Fibroblast of skin of abdomen (primary cell): Measurements from ENCODE around the gene SPINT1.

Experiments used
- DNase-seq: peaks from one replicate; pipeline ENCODE4 v3.0.0-alpha.2; 2013

SPINT1 gene

DNA sequence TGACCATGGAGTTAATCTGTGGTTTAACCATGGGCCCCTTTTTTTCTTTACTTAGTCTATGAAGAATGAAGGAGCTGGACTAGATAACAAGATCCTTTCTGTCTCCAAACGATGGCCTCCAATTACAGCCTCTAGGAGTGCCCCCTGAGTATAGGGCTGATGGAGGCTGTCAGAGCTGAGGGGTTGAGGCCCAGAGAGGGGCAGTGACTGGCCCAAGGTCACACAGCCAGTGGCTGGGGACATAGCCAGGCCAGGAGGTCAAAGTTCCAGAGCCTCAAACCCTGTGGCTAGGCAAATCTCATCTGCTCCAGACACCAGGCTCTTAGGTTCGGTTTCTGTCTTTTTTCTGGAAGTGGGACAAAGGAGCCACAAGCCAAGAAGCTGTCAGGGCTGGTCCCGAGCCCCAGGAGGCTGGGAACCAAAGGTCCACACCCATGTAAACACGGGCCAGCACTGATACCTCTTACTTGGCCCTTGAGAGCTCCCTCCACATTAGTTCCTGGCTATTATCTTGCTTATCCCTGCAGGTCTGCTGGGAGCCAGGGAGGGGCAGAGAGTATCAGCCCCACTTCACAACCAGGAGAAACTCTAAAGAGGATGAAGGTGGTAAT, 19.9 kb downstream of the SPINT1 start:
- no peak for DNase-seq

DNA sequence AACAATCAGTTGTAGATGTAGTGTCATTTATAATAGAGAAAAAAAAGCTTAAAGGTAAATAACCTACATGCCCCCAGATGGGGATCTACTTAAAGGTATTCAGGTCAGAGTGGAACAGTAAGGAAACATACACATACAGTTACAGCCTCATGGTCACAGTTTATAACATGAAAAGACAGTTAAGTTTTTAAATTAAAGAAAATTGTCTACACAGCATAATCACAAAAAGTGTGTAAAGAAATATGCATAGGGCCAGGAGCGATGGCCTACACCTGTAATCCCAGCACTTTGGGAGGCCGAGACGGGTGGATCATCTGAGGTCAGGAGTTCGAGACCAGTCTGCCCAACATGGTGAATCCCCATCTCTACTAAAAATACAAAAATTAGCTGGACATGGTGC, 23.4 kb downstream of the SPINT1 start:
- DNase-seq = no peak

DNA sequence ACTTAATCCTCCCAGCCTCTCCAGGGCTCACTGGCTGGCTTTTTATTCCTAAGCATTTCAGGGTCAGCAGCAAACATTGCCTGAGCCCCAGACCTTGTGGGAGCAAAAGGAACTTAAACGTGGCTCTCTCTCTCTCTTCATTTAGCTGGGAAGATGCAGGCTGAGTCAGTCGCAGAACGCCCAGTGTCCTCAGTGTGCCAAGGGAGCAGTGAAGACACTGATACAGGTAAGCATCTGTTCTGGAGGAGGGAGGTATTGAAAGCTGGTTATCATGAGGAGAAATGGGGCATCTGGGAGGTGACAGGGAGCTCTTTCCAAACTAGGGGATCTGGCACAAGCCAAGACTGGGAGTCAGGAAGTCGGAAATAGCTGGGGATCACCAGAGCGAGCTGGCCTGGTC, 25.8 kb downstream of the SPINT1 start:
- DNase-seq = no peak

DNA sequence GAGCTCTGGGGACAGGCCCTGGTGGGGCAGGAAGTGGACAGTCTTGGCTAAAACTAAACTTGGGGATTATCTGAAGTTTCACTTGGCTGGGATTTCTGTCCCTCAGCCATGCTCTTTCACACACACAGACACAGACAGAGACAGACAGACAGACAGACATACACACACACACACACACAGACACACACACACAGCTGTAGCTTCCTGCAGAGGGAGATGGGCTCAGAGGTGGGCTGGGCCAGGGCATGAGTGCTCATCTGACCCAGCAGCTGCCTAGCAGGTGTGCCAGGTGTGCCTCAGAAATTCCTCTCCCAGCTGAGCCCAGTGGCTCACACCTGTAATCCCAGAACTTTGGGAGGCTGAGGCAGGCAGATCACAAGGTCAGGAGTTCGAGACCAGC, 26.9 kb downstream of the SPINT1 start:
- no peak for DNase-seq

DNA sequence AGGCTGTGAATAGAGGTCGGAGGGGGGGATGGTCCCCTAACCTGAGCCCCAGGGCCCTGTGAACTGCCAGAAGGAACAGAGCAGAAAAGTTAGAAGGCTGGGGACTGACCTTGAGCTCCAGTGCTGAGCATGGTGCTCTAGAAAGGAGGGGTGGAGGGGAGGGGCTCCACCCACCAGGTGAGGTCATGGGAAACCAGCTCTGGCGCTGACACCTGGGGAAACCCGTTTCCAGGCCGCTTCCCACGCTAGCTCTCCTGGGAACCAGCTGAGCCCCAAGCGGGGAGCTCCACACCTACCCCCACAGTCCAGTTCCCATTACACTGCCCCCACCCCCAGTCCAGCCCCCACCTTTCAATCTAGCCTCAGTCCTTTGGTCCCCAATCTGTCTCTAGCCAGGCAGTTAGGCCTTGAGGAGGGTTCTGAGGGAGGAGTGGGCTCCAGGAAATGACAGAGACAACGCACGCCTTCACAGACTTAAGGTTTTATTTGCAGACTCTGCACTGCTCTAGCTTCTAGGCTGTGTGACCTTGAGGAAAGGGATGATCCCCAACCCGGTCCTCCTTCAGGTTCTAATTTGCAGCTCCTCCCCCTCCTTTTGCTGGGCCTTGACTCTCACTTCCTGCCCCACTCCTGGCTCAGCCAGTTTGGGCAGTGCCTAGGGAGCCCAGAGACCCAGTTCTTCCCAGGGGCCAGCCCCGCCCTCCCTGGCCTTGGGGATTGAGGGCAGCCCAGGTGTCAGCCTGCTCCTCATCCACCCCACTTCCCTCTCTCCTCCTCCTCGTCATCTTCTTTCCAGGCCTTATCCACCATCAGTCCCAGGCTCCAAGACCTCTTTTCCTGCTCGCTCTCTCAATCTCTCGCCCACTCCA, 28.1 kb downstream of the SPINT1 start:
- DNase-seq = no peak

DNA sequence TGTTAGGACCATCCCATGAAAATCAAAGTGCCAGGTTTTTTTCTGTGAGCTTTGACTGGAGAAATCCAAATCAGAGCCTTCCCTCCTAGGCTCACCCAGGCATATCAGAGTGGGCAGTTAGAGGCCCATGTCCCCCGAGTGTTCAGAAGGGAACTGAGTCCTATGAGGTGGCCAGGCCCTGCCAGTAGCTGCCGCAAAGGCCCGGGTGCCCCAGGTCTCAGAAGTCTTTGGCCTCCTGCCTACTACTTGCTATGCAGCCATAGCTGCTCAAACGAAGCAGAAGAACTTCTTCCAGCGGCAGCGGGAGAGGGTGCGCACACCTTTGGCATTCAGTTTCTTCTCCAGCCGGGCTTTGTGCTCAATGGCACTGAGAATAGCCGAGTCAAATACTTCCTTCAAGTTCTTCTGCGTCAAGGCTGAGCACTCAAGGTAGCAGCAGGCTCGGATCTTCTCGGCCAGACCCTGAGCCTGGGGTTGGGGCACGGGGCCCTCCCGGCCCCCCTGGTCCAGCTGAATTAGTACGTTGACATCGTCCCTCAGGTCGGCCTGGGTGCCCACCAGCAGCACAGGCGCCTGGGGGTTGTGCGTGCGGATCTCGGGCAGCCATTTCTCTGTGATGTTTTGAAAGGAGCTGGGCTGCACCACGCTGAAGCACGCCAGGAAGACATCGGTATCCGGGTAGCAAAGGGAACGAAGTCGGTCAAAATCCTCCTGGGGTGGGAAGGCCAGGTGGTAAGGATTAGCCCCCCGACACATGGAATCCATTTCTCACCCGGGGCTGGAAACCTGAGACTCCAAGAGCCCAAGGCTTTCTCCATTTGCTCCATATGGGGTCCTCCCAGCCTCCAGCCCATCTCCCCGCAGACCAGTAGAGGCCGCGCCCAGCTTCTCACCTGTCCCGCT, 29.2 kb downstream of the SPINT1 start:
- DNase-seq = no peak

DNA sequence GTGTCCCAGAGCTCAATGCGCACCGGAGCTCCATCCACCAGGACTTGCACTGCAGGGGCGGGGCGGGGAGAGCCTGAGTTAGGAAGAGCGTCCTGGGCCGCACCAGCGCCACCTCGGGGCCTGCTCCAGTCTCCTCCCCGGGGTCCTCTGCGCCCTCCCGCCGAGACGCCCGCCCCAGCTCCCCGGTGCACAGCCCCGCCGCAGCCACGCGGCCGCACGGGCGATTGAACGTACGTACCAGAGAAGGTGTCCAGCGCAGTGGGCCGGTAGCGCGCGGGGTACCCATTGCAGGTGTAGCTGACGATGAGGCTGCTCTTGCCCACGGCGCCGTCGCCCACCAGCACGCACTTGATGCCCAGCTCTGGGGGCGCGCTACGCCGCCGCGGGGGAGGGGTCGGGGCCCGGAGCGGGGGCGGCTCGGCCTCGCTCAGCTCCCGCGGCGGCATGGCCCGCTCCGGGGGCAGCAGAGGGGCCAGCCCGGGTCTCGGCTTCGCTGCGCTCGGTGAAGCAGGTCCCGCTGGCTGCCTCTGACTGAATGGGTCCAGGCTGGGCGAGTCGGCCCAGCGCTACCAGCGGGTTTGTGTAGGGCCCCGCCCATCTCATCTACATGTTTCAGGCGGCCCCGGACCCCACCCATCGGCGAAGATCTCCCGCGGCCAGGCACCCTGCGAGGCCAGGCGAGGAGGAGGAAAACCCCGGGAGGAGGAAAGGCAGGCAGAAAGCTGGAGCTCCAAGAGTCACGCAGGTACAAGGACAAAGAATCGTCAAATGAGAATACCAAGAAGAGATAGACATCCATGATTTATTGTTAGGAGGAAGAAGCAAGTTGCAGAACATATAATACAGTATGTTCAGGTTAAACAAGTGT, 30.1 kb downstream of the SPINT1 start, which contains the start of gene RHOV:
TSS of gene RHOV (minus strand) at position 541 of the 868 bp plus-strand sequence. CDS start at position 446, 95 bp downstream.
- peak; percentile 36 for DNase-seq

DNA sequence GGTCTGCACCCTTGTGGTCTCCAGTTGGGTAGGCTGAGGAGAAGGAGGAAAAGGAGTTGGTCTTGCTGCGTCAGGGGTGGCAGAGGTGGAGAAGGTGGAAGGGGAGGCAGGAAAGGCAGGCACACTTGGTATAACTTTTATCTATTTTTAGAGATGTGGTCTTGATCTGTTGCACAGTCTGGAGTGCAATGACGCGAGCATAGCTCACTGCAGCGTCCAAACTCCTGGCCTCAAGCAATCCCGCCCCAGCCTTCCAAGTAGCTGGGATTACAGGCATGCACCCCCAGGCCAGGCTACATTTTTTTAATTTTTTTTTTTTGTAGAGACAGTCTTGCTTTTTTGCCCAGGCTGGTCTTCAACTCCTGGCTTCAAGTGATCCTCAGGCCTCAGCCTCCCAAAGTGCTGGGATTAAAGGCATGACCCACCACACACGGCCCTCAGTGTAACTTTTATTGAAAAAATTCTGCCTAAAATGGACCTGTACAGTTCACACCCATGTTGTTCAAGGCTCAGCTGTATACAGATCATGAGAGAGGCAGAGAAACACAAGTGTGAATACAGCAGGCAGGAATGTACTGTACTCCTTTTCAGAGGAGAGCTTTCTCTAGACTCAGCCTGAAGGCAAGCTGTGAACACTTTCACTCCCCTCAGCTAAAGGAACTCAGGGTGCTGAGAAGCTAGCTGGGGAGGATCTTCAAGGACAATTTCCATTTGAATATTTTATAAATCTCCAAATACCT, 32.3 kb downstream of the SPINT1 start:
- no peak for DNase-seq

DNA sequence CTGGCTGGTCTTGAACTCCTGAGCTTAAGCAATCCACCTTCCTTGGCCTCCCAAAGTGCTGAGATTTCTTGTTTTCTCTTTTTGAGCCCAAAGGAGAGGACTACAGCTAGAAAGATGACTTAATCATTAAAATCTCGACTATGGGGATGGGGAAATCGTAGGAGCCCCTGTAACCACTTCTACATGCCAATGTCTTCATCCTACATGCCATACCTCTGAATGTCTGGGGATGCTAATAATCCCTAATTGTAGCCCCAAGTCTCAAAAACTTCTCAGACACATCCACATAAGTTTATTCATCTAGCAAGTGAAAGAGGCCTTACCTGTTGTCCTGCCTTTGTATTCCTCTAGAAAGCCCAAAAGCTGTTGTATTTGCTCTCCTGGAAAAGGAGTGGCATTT, 33.8 kb downstream of the SPINT1 start:
- peak; percentile 17 for DNase-seq

DNA sequence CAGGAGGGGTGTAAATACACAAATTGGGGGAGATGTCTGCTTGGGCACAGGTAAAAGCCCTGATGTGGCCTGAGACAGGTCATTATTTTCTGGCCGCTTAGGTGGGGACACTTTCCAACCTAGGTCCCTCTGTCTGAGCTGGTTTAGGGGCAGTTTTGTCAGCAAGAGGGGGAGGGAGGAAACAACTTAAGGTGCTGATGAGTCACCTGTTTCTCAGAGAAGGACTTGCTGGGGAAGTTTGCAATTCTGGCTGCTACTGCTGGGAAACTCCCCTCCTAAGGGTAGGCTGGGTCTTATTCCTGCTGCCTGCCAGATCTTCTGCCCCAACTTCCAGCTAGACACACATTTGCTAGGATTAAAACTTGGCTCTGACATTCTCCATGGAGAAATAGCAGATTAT, 34.9 kb downstream of the SPINT1 start:
- no peak for DNase-seq

DNA sequence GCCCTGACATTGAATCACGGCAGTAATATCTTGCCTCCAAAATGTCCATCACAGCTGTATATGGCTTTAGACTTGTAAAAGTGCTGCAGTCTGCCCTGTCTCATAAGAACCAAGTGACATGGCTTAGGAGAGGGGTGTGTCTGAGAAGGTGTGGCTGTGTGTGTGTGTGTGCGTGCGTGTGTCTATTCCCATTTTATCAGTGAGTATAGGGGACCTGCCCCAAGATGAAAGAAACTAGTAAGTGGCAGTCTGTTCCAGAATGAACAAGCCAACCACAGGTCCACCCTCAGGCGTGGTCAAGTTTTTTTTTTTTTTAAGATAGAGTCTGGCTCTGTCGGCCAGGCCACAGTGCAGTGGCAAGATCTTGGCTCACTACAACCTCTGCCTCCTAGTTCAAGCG, 35.8 kb downstream of the SPINT1 start:
- DNase-seq = no peak

DNA sequence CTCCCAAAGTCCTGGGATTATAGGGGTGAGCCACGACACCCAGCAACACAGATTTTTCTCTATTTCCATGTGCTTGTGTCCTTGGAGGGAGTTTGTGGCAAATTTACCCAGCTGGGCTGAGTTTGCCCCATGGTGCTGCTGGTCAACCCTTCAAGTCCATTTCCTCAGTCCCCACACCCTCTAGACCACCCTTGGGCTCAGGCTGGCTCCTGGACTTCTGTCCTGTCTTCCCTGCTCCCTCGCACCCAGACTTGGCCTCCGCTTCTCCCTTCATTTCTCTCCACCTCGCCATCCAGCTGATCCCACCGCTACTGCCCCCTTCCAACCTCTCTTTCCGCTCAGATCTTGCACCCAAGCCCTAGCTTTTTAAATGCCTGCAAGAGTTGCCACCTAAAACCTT, 37.5 kb downstream of the SPINT1 start:
- DNase-seq = no peak

DNA sequence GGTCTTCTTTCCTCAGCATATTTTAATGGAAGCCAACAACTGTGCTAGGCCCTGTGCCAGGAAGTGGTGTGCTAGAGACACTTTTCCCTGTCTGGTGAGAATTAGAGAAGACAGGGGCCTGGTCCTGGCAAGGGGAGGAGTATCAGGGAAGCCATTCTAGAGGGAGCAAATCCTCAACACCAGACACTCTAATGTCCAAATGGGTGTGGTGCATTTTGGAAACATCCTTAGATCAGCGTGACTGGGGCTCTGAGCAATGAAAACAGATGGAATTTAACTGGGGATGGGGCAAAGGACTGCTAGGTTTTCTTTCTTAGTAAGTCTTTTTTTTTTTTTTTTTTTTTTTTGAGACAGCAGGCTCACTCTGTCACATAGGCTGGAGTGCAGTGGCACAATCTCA, 42.7 kb downstream of the SPINT1 start:
- DNase-seq = no peak

DNA sequence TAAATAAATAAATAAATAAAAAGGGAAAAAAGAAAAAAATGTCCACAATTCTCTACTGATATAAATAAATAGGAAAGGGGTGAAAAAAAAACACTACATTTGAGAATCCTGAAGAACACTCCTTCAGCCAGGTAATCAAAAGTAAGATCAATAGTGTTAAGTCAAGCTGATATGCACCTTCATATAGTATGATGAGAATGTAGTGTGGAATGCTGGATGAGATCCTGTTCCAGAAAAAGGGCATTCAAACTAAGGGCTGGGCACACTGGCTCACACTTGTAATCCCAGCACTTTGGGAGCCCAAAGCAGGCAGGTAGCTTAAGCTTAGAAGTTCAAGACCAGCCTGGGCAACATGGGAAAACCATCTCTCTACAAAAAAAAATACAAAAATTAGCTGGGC, 45.3 kb downstream of the SPINT1 start:
- no peak for DNase-seq

DNA sequence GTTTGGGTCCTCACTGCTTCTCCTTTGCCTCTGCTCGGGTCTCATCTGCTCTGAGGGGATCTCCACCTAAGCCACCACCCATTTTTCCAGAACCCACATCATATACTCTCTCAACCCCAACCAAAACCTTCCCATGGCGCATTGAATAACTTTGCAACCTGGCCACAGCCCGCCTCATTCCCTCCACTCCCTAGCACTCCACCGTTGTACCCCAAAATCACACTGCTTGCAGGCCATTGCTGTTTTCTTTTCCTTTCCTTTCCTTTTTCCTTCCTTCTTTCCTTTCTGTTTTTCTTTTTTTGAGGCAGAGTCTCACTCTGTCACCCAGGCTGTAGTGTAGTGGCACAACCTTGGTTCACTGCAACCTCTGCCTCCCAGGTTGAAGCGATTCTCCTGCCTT, 47.3 kb downstream of the SPINT1 start:
- DNase-seq = no peak

DNA sequence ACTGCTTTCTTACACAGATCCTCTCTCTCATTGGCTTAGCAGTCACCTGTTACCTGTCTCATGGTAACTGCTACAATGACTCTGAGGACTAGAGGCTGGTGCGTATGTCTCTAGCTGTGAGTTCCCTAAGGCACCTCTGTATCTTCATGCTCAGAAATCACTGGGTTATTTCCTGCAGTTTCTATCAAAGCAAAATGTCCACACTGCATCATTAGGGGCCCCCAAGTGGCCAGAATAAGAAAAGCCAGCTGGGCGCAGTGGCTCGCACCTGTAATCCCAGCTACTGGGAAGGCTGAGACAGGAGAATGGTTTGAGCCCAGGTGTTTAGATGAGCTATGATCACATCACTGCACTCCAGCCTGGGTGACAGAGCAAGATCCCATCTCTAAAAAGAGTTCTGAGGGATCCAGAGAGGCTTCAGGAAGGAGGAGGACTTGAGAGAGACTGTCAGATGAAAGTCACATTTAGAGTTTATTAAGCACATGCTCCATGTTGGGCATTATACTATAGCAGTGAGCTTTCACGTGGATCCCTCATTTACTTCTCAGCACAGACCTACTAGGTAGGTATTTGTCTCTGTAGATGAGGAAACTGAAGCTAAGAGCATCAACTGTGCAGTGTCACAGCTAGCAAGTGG, 48.1 kb downstream of the SPINT1 start:
- peak; percentile 33 for DNase-seq

DNA sequence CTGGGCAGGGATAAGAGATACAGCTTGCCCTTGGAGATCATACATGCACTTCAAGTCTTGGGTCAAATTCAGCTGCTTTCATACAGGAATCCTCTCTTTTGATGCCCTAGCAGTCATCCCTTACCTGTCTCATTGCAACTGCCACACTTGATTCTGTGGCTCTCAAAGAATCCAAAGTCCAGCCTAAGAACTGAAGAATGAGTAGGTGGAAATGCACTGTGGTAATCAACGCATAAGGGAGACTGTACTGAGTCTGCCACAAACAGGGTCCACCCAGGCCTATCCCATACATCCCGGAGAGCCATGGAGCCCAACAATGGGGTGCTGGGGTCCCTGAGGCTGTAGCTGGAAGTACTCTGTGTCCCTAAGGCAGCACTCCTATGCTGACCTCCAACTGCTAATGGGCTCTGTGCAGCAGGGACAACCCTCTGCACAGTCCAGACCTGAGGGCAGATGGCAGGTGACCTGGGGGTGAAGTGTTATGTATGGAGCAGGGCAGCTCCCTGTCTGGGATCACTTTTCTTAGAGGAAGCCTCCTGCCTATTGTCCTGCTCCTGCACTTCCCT, 48.7 kb downstream of the SPINT1 start:
- DNase-seq = no peak

DNA sequence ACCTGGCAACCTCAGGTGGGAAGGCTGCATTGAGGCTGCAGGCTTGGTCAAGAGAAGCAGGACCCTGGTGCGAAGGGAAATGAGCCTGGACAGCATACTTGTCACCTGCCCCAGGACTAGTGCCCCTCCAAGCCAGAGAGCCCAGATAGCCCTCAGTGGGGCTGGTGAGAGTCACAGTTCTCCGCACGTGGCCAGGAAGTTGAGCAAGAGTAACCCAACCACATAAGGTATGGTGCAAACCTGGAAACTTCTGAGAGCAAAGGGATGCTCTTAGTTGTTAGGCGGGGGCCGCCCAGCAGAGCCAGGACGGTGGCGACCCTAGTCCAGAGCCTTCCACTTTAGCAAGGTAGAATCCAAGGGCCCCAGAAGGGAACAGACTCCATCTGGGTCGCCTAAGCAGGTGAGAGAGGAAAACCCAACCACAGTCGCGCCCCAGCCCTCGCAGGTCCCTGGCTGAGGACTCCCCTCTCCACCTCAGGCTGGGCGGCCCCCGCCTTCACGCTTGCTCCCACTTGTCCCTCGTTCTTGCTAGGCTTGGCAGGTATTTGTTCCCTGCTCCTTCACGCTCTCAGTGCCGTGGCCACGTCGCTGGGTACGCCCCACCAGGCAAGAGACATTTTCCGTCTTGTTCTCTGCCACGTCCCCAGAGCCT, 49.3 kb downstream of the SPINT1 start:
- no peak for DNase-seq

DNA sequence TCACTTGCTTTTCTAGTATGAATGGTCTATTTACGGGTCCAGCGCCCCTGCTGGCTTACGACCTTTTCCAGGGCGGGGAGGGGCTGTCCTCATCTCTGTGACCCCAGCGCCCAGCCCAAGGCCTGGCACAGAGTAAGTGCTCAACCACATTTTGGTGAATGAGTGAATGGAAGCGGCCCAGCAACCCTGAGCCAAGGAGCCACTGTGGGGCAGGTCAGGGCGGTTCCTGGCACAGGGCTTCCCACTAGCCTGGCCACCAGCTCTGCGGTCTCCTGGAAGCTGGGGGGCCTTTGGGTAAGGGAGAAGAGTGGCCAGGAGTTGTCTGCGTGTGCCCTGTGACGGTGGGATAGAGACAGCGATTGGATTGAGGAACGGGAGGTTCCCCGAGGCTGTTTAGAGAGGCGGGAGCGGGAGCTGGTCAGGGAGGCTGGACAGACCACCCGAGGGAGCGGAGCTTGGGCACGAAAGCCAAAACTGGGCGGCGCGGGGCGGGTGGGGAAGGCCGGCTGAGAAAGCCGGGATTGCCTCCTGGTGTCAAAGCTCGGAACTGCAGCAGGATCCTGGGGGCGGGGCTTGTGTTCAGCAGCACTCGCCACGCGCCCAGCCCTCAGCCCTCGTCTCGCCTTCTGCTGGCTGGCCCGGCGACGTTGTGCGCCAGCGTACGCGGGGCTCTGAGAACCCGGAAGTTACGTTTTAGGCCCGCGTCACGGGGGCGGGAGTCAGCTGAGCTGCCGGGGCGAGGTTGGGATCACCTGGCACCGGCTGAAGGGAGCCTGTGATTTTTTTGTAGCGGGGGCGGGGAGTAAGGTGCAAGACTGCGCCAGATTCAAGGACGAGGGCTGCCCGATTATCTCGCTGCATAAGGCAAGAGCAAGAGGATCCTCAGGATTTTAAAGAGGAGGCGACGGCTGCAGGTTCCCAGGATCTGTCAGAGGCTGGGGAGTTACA, 50.2 kb downstream of the SPINT1 start, which contains the start of gene VPS18:
TSS of gene VPS18 (plus strand) at position 718 of the 948 bp plus-strand sequence. CDS start 319 bp downstream, outside the sequence.
- DNase-seq = peak; percentile 96
